HCT116 (cell line): ENCODE measurements around the gene BTNL3. TPM values are rescaled to one million over a fixed set of nuclear protein-coding genes. Genes with fewer than 3 reads are reported as not detected.

Experiments
- ATAC-seq: fragments of 200-7000 bp; cut with Tn5 transposase; 2 replicates; pipeline ENCODE4 v1.9.1; 2020; ENCODE audit warnings: mild to moderate bottlenecking, moderate library complexity
- BruUV-seq: library from RNA; stranded (reverse); fragments of 400-500 nt; replicated peaks from 2 replicates; lab custom pipeline; 2021; lab: Mats Ljungman, UMichigan
- CTCF ChIA-PET: fragments of 300-600 bp; sonication (Branson Sonifier 250); formaldehyde crosslinking; loops from one replicate; lab custom pipeline; 2021; ENCODE audit warnings: antibody characterized with exemption; lab: Charles Lee
- POLR2A ChIA-PET: fragments of 300-600, 350-600 bp; sonication (Branson Sonifier 250); formaldehyde crosslinking; loops from one replicate; lab custom pipeline; 2021; ENCODE audit warnings: antibody characterized with exemption; lab: Charles Lee
- RAD21 ChIA-PET, 2 experiments: fragments of 300-600 bp; sonication (Branson Sonifier 250); formaldehyde crosslinking; loops; one replicate each; lab custom pipeline; 2023; ENCODE audit warnings: low total read pairs in 2 of 2; ENCODE audit not compliant: uncharacterized antibody in 2 of 2, unreplicated experiment in 2 of 2, low non-redundant PET in 1 of 2; lab: Charles Lee
- DNase-seq: peaks from one replicate; pipeline ENCODE4 v3.0.0-alpha.2; 2010; ENCODE audit warnings: low read depth, low spot score
- H2AFZ ChIP-seq: fragments of 200-600 bp; shearing (Covaris generic), sonication (generic); 2 replicates; pipeline ENCODE4 v1.6.1; 2017; ENCODE audit warnings: low read depth, mixed run types, mixed read lengths, antibody characterized with exemption, low read length; ENCODE audit not compliant: poor library complexity, severe bottlenecking
- H3K27ac ChIP-seq: 2 replicates; pipeline ENCODE4 v1.5.1; 2012; ENCODE audit warnings: low read depth, low read length
- H3K27me3 ChIP-seq: fragments of 200-600 bp; sonication (generic); 2 replicates; pipeline ENCODE4 v1.6.1; 2016; ENCODE audit warnings: mixed run types, low read length, mixed read lengths; ENCODE audit not compliant: insufficient read depth
- H3K36me3 ChIP-seq, 2 experiments: fragments of 200-500 bp in 1 of 2; fragments of 200-600 bp in 1 of 2; sonication (Bioruptor generic) in 1 of 2; sonication (generic) in 1 of 2; 2 replicates each; pipeline versions ENCODE4 v1.5.1 to v1.6.1; 2014 to 2016; ENCODE audit warnings: low read length in 2 of 2, inconsistent platforms in 1 of 2, mixed read lengths in 1 of 2, mixed run types in 1 of 2; ENCODE audit not compliant: insufficient read depth in 2 of 2, control insufficient read depth in 1 of 2
- H3K4me1 ChIP-seq, 2 experiments: fragments of 200-600 bp in 1 of 2; sonication (generic) in 1 of 2; 2 replicates each; pipeline versions ENCODE4 v1.5.1 to v1.6.1; 2012 to 2017; ENCODE audit warnings: low read length in 2 of 2, inconsistent platforms in 1 of 2, mild to moderate bottlenecking in 1 of 2, mixed read lengths in 1 of 2, mixed run types in 1 of 2, moderate library complexity in 1 of 2; ENCODE audit not compliant: insufficient read depth in 2 of 2, control insufficient read depth in 1 of 2
- H3K4me2 ChIP-seq: fragments of 200-600 bp; sonication (generic); 2 replicates; pipeline ENCODE4 v1.6.1; 2017; ENCODE audit warnings: mixed run types, low read length, mixed read lengths
- H3K4me3 ChIP-seq, 2 experiments: fragments of 200-600 bp in 1 of 2; sonication (generic) in 1 of 2; replicated peaks in 1 of 2; 2 replicates each; pipeline ENCODE4 v1.5.1; 2011 to 2016; ENCODE audit warnings: low read length in 2 of 2, control low read depth in 1 of 2, low read depth in 1 of 2, mild to moderate bottlenecking in 1 of 2, mixed read lengths in 1 of 2, mixed run types in 1 of 2
- H3K79me2 ChIP-seq: fragments of 200-600 bp; sonication (generic); 2 replicates; pipeline ENCODE4 v1.6.1; 2017; ENCODE audit warnings: mild to moderate bottlenecking, mixed run types, low read length, moderate library complexity, mixed read lengths; ENCODE audit not compliant: insufficient read depth
- H3K9ac ChIP-seq: fragments of 200-600 bp; sonication (generic); 2 replicates; pipeline ENCODE4 v1.6.1; 2016; ENCODE audit warnings: low read length, mixed read lengths
- H3K9me2 ChIP-seq: fragments of 200-600 bp; sonication (generic), shearing (Covaris generic); 2 replicates; pipeline ENCODE4 v1.6.1; 2017; ENCODE audit warnings: mixed run types, mild to moderate bottlenecking, moderate library complexity; ENCODE audit not compliant: insufficient read depth
- H3K9me3 ChIP-seq, 2 experiments: fragments of 200-500 bp in 1 of 2; fragments of 200-600 bp in 1 of 2; sonication (Bioruptor generic) in 1 of 2; sonication (generic) in 1 of 2; 2 replicates each; pipeline ENCODE4 v1.6.1; 2014 to 2017; ENCODE audit warnings: low read length in 2 of 2, mixed read lengths in 2 of 2, inconsistent platforms in 1 of 2, low read depth in 1 of 2, mild to moderate bottlenecking in 1 of 2, mixed run types in 1 of 2, moderate library complexity in 1 of 2; ENCODE audit not compliant: control insufficient read depth in 1 of 2, insufficient read depth in 1 of 2
- H4K20me1 ChIP-seq: fragments of 200-600 bp; sonication (generic), shearing (Covaris generic); 2 replicates; pipeline ENCODE4 v1.6.1; 2017; ENCODE audit warnings: mixed run types, mild to moderate bottlenecking, moderate library complexity; ENCODE audit not compliant: insufficient read depth
- CEBPB ChIP-seq: IDR thresholded peaks from 2 replicates; pipeline ENCODE4 v1.6.1; 2012; ENCODE audit warnings: low read depth
- CTCF ChIP-seq, 3 experiments: fragments of 200-600 bp in 1 of 3; sonication (generic) in 1 of 3; IDR thresholded peaks in 2 of 3; conservative IDR thresholded peaks in 1 of 3; 2 replicates each; pipeline ENCODE4 v1.5.1; 2012 to 2017; ENCODE audit warnings: low read depth in 2 of 3, low read length in 2 of 3, antibody characterized with exemption in 1 of 3, borderline replicate concordance in 1 of 3, control low read depth in 1 of 3, mild to moderate bottlenecking in 1 of 3, mixed read lengths in 1 of 3, mixed run types in 1 of 3, moderate library complexity in 1 of 3; ENCODE audit not compliant: insufficient read depth in 1 of 3
- EZH2 ChIP-seq: fragments of 200-600 bp; sonication (generic); IDR thresholded peaks from 2 replicates; pipeline ENCODE4 v1.6.1; 2017; ENCODE audit warnings: antibody characterized with exemption, mixed run types
- EZH2phosphoT487 ChIP-seq: fragments of 200-600 bp; IDR thresholded peaks from 2 replicates; pipeline ENCODE4 v1.6.1; 2018; ENCODE audit warnings: antibody characterized with exemption, borderline replicate concordance
- POLR2A ChIP-seq: IDR thresholded peaks from 2 replicates; pipeline ENCODE4 v1.7.0; 2011; ENCODE audit warnings: borderline replicate concordance; ENCODE audit not compliant: insufficient read depth, insufficient read length; ENCODE audit errors: extremely low read depth
- POLR2AphosphoS5 ChIP-seq: IDR thresholded peaks from 2 replicates; pipeline ENCODE4 v1.6.1; 2011; ENCODE audit warnings: mild to moderate bottlenecking, low read depth, low read length, moderate library complexity
- RAD21 ChIP-seq: IDR thresholded peaks from 2 replicates; pipeline ENCODE4 v1.6.1; 2012; ENCODE audit warnings: low read depth, mild to moderate bottlenecking
- SP1 ChIP-seq: IDR thresholded peaks from 2 replicates; pipeline ENCODE4 v1.6.1; 2012; ENCODE audit warnings: low read depth
- SRF ChIP-seq: IDR thresholded peaks from 2 replicates; pipeline ENCODE4 v1.6.1; 2012; ENCODE audit warnings: low read depth
- ZBTB33 ChIP-seq: IDR thresholded peaks from 2 replicates; pipeline ENCODE4 v1.6.1; 2011; ENCODE audit warnings: mild to moderate bottlenecking, low read length, moderate library complexity; ENCODE audit not compliant: insufficient replicate concordance; ENCODE audit errors: extremely low read depth
- ZFX ChIP-seq: fragments of 450-650 bp; IDR thresholded peaks from 2 replicates; pipeline ENCODE4 v1.6.1; 2017
- intact Hi-C: fragments of 100-400 bp; cut with micrococcal nuclease; formaldehyde crosslinking; loops from 2 replicates; pipeline ENCODE4 v1.10.0; 2022
- total RNA-seq: library from RNA; stranded (reverse); gene quantifications from one replicate; pipeline ENCODE4 v1.2.1, GENCODE V29; 2021; ENCODE audit not compliant: unreplicated experiment
- TF ChIP-seq, protein P1 (sequence below): IDR thresholded peaks from 2 replicates; pipeline ENCODE4 v1.6.1; 2012; ENCODE audit warnings: low read depth
- TF ChIP-seq, protein P2 (sequence below): IDR thresholded peaks from 2 replicates; pipeline ENCODE4 v1.6.1; 2012

Gene BTNL3
- total RNA-seq, 1 experiment from 2014 or later: not detected

DNA sequence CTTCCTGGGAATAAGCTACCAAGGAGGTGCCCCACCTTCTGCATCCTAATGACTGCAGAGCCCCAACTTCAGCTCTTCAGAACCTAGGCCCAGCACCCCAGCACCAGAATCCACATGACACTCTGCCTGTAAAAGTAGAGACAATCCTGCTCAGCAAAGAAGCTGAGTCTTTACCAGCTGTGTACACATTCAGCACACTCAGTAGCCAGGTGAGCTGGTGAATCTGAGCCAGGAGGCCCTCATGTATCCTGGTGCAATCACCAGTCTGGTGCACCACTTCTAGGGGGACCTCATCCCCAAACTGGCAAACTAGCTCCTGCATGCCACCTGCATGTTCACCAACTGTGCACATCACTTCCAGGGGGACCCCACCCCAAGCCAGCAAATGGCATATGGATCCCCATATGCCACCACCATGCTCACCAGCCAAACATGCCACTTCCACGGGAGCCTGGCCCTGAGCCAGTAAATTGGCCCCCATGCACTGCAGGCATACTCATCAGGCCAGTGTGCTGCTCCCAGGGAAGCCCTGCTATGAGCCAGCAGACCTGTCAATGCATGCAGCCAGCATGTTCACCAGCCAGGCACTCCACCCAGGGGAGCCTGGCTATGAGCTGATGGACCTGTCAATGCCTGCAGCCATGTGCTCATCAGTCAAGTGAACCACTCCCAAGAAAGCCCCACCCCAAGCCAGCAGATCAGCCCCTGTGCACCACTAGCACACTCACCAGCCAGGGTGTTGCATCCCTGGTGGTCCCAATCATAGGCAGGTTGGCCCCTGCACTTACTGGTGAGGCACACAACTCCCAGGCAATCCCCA is 35.8 kb downstream of the BTNL3 start:
- intact Hi-C loops: loop anchor here (5.0 kb wide), 1 partner anchor 157 kb away; no protein-coding TSS in a partner anchor
- Histone ChIP-seq H3K27me3 (no peaks in the 10 kb centered on the region), H3K4me1 (peaks cover 0 to 16% of the 10 kb centered on the region in 2 experiments; a peak in 2 of 4 replicates), H3K9me3 (no peaks in the 10 kb centered on the region), H3K4me2 (no peak overlapping the region), H3K9ac (no peak overlapping the region), H3K79me2 (no peaks in the 10 kb centered on the region), H3K4me3 (no peak overlapping the region), H3K9me2 (no peaks in the 10 kb centered on the region), H4K20me1 (no peaks in the 10 kb centered on the region), H3K36me3 (no peaks in the 10 kb centered on the region), H3K27ac (no peak overlapping the region), H2AFZ (no peak overlapping the region)
- ATAC-seq (no peak), DNase-seq (no peak)
- ChIA-PET CTCF (no interaction called here), RAD21 (no interaction called here), POLR2A (no interaction called here)
- no peak for TF ChIP-seq ZFX
- no peak for TF ChIP-seq RAD21
- TF ChIP-seq ZBTB33: no peak
- TF ChIP-seq SRF: no peak
- TF ChIP-seq, protein P1, sequence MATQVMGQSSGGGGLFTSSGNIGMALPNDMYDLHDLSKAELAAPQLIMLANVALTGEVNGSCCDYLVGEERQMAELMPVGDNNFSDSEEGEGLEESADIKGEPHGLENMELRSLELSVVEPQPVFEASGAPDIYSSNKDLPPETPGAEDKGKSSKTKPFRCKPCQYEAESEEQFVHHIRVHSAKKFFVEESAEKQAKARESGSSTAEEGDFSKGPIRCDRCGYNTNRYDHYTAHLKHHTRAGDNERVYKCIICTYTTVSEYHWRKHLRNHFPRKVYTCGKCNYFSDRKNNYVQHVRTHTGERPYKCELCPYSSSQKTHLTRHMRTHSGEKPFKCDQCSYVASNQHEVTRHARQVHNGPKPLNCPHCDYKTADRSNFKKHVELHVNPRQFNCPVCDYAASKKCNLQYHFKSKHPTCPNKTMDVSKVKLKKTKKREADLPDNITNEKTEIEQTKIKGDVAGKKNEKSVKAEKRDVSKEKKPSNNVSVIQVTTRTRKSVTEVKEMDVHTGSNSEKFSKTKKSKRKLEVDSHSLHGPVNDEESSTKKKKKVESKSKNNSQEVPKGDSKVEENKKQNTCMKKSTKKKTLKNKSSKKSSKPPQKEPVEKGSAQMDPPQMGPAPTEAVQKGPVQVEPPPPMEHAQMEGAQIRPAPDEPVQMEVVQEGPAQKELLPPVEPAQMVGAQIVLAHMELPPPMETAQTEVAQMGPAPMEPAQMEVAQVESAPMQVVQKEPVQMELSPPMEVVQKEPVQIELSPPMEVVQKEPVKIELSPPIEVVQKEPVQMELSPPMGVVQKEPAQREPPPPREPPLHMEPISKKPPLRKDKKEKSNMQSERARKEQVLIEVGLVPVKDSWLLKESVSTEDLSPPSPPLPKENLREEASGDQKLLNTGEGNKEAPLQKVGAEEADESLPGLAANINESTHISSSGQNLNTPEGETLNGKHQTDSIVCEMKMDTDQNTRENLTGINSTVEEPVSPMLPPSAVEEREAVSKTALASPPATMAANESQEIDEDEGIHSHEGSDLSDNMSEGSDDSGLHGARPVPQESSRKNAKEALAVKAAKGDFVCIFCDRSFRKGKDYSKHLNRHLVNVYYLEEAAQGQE: no peak
- no peak for TF ChIP-seq CTCF (IDR thresholded peaks at IDR 0.05 in 2 of 3, conservative IDR thresholded peaks at IDR 0.05 in 1 of 3; ENCODE audit: borderline replicate concordance in 1 of 3, insufficient read depth in 1 of 3, low read depth in 2 of 3, low read length in 2 of 3)
- TF ChIP-seq, protein P2, sequence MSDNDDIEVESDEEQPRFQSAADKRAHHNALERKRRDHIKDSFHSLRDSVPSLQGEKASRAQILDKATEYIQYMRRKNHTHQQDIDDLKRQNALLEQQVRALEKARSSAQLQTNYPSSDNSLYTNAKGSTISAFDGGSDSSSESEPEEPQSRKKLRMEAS: no peak
- TF ChIP-seq POLR2AphosphoS5: no peak
- no peak for TF ChIP-seq EZH2
- no peak for TF ChIP-seq CEBPB
- no peak for TF ChIP-seq POLR2A
- no peak for TF ChIP-seq SP1
- no peak for TF ChIP-seq EZH2phosphoT487
- no TSS peak for BruUV-seq
